22Rv1 (cell line): ENCODE data around the gene DEDD2.

ENCODE experiments used
- CTCF ChIP-seq: fragments of 450-650 bp; IDR thresholded peaks from 2 replicates; pipeline ENCODE4 v1.5.1; 2017; ENCODE audit warnings: mild to moderate bottlenecking
- ZFX ChIP-seq: fragments of 450-650 bp; IDR thresholded peaks from 2 replicates; pipeline ENCODE4 v1.6.1; 2017; ENCODE audit warnings: antibody characterized with exemption, borderline replicate concordance

- no peak for TF ChIP-seq CTCF
- no peak for TF ChIP-seq ZFX
Measured at GRCh38 chr19:42253245-42254088, 36.0 kb upstream of the DEDD2 start.
